Stimulated activated CD8-positive, alpha-beta memory T cell treated with anti-CD3 and anti-CD28 coated beads, Interleukin-15, amount 100 ng/mL, for 24 hours (primary cell): ENCODE results near the gene CLN3.
"Not testable (repeated sequence)": the region's sequence is repeated elsewhere in the genome, so short reads cannot be mapped to it uniquely, and the experiment has no call there.

ENCODE experiments used
- DNase-seq: peaks from one replicate; pipeline ENCODE4 v3.0.0-alpha.2; 2020; ENCODE audit warnings: low read depth

Gene CLN3

DNA sequence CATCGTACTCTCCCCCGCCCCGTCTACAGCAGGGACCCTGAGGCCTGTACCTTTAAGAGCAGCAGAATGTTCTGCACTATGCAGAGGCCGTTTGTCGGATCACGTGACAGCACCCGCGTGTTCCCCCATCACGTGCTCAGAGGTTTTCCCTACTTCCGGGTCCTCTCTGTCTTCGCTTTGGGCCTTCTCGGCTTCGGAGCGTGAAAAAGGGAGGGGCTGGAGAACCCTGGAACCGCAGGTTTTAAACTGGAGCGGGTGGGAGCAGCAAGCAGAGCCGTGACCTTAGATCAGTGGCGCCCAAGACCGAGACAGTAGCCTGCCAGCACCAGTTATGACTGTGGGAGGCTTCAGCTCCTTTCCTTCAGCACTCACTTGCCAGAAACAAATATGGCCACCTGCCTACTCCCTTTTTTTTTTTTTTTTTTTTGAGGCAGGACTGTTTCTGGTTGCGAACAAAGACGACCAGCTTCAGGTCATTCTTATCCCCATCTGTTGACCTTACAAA, at the start of gene CLN3:
Gene CLN3, minus strand, starts transcription at position 105 of the 505 bp plus-strand sequence. CDS start 315 bp downstream, outside the sequence.
- peak; percentile 61 for DNase-seq

DNA sequence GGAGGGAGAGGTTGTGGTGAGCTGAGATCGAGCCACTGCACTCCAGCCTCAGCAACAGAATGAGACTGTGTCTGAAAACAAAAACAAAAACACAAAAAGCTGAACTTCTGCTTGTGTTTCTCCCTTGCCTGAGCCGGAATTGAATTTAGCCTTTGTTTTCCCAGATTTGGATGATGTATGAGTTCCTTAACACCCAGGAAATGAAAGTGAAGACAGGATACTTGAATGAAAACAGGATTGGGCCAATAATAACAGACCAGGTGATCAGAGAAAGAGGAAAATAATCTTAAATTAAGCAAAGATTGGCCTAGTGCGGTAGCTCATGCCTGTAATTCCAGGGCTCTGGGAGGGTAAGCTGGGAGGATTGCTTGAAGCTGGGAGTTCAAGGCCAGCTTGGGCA, 48.5 kb upstream of the CLN3 start:
- DNase-seq, result no peak

DNA sequence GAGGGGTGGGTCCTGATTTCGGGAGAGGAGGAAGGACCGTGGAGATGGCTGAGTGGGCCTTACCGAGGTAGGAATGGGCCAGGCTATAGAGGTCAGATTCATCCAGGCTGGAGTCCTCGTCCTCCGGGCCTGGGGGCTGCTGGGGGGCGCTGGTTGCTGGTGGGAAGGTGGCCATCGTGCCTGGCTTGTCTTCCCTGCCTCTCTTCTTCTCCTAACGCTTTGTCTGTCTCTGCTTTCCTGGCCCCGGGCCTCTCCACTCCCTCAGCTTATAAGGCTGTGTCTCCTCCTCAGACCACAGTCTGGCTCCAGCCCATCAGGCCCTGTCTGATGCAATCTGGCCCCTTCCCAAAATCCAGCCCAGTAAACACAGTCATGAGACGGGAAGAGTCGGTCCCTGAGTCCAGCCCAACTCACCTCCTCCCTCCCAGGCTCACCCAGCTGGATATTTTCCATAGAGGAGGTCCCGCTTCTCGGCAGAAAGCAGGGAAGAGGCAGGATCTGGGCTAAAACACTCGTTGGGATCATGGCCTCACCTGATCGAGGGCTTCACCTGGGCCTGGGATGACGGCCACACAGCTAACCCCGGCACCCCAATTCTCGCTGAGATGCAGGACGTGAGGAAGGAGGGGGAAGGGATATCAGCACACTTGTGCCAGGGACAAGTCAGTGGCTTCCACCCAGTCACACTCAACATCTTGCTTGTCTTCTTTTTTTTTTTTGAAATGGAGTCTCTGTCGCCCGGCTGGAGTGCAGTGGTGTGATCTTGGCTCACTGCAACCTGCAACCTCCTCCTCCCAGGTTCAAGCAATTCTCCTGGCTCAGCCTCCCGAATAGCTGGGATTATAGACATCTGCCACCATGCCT, 47.1 kb upstream of the CLN3 start, which contains the start of gene NUPR1:
Gene NUPR1, minus strand, starts transcription at position 242 of the 864 bp plus-strand sequence. Its CDS starts 67 bp downstream, at position 175.
- DNase-seq, result no peak

DNA sequence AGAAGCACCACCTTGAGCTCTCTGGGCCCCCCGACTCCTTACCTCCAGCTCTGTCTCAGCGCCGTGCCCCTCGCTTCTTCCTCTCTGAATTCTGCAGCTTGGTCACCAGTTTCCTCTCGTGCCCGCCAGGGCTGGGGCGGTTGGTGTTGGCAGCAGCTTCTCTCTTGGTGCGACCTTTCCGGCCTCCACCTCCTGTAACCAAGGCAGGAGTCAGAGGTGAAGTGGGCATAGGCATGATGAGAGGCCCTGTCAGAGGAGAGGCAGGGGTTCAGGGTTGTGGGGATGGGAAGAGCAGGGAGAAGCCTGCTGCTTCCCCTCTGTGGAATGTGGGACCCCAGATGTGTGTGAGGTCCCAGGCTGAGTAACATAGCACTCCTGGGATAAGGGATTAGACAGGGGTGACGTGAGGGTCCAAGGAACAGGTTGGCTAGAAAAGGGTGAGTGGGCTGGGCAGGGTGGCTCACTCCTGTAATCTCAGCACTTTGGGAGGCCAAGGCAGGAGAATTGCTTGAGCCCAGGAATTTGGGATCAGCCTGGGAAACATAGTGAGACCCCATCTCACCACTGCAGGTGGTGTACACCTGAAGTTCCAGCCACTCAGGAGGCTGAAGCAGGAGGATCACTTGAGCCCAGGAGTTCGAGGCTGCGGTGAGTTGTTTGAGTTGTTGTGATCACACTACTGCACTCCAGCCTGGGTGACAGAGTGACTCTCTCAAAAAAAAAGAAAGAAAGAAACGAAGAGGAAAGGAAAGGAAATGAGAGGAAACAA, 46.3 kb upstream of the CLN3 start:
- DNase-seq, result no peak

DNA sequence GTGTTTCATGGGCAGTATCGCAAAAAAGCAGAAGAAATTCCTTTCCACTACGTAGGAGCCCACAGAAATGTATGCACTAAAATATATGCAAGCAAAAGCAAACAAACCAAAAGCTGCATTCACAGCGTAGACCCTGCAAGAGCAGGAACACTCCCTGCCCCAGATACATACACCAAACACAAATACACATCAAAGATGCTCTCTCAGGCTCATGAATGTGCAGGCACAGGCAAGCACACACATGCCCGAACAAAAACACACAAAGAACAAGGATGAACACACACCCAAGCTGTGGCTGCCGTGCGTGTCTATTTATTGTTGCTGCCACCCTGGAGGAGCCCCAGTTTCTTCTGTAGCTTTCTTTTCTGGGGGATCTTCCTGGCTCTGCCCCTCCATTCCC, 45.2 kb upstream of the CLN3 start:
- DNase-seq, result no peak

DNA sequence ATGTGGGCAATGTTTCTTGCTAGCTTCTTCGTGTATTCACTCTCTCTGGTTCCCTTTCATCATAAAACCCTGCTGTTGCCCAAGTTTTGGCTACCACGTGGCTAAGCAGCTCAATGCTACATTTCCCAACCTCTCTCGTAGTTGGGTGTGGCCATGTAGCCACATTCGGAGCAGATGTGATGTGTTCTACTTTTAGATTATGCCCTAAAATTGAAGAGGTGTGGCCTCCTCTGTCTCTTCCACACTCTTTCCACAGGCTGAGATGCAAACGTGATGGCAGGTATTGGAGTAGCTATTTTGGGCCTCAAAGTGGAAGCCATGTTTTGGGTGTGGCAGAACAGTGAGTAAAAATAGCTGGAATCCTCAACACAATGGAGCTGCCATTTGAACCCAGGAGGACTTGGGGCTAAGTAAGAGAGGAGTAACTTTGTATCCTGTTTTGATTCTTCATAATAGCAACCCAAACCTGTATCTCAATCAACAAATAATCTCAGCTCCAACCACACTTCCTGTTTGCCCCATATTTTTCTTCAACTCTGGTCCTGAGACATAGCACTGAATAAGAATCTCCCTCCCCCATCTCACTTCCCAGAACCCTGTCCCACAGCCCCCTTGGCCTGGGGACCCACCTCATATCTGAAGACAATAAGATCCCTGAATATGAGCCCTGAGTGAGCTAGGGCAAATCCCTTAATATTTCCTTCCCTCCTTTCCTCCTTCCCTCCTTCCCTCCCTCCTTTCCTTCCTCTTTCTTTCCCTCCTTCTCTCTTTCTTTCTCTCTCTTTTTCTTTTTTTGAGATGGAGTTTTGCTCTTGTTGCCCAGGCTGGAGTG, 42.9 kb upstream of the CLN3 start:
- DNase-seq, result no peak

DNA sequence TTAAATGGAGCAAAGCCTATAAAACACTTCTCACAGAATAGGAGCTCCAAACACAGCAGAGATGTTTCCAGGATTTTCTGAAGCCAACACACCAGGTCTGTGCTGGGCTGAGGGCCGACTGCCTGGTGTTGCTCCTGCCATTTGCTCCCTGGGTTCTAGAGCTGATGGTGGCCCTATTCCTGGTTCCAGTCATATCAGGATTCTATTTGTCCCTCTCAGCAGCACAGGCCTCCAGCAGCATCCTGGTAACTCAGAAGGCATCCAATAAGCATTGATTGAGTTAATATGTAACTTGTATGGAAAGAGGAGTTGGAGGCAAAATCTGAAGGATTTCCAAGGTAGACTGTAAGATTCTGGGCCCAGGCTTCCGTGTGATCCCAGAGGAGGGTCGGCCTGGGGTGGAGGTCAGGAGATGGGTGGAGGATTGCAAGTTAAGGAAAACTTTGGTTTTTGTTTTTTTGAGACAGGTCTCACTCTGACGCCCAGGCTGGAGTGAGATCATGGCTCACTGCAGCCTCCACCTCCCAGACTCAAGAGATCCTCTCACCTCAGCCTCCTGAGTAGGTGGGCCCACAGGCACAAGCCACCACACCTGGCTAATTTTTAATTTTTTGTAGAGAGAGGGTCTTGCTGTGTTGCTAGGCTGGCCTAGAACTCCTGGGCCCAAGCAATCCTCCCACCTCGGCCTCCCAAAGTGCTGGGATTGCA, 41.2 kb upstream of the CLN3 start:
- no peak for DNase-seq

DNA sequence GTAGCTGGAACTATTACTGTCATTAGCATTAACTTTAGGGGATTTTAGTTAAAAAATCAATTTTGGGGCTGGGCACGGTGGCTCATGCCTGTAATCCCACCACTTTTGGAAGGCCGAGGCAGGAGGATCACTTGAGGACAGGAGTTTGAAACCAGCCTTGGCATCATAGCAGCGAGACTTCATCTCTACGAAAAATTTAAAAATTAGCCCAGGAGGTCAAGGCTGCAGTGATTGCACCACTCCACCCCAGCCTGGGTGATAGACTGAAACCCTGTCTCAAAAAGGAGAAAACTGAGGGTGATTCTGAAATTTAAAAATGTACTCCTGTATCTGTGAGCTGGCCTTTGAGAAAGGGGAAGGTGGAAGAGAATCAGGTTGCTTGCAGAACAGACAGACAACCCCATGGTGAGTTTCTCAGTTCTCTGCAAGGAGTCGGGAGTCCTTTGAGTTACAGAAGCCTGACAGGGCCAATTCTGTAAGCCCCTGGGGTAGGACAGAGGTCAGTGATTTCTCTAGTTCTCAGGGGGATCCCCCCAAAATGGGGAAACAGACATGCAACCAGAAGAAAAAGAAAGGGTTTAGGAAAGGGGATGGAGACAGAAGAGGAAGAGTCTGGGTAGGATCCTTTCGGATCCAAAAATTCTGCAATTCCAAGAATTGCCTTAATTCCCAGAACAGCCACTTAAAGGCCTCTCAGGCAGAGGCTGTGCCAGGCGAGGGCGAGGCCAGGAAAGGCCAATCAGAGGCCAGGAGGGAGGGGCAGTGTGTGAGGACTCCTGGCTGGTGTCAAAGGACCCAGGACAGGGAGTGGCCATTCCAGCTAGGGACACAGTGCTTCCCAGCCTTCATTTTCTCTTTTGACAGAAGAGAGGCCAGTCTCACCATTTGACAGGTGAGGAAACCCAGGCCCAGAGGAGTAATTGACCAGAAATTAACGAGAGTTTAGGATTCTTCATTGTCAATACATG, 40.2 kb upstream of the CLN3 start:
- no peak for DNase-seq

DNA sequence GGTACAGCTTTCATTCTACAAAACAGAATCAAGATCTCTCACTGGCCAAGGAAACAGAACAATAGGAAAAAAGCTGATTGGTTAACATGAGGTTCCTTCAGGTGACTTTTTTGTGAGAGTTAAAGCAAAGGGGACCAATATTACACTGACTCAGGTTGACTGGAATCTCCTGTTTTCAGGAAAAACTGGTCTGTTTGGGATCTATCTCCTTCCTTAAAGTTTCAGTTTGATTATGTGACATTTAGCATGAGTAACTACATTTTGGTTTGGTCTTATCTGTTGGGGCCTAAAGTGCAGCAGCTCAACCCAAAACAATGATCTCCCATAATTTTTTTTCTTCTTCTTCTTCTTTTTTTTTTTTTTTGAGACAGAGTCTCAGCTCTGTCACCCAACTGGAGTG, 37.2 kb upstream of the CLN3 start:
- no peak for DNase-seq

DNA sequence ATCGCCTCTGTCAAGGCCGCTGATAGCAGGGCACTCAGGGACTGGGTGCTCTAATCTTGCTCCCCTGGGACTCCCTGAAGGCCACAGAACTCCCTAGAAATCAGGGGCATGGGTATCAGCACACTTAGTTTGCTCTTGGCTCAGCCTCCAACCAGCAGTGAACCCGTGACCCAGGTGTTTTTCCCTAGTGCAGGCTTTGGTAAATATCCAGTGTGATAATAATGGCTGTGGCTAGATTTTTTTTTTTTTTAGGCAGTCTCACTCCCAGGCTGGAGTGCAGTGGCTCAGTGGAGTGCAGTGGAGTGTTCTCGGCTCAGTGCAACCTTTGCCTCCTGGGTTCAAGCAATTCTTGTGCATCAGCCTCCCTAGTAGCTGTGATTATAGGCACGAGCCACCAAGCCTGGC, 36.6 kb upstream of the CLN3 start:
- DNase-seq, result no peak

DNA sequence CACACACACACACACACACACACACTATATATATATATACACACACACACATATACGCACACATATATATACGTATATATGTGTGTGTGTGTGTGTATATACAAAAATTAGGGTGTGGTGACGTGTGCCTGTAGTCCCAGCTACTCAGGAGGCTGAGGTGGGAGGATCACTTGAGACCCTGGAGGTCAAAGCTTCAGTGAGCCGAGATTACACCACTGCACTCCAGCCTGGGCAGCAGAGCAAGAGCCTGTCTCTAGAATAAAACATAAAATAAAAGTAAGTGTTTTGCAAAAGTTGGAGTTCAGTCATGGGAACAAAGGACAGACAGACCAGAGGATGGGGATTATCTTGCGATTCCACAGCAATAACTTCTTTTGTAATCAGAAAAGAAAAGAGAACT, 36.1 kb upstream of the CLN3 start:
- no peak for DNase-seq

DNA sequence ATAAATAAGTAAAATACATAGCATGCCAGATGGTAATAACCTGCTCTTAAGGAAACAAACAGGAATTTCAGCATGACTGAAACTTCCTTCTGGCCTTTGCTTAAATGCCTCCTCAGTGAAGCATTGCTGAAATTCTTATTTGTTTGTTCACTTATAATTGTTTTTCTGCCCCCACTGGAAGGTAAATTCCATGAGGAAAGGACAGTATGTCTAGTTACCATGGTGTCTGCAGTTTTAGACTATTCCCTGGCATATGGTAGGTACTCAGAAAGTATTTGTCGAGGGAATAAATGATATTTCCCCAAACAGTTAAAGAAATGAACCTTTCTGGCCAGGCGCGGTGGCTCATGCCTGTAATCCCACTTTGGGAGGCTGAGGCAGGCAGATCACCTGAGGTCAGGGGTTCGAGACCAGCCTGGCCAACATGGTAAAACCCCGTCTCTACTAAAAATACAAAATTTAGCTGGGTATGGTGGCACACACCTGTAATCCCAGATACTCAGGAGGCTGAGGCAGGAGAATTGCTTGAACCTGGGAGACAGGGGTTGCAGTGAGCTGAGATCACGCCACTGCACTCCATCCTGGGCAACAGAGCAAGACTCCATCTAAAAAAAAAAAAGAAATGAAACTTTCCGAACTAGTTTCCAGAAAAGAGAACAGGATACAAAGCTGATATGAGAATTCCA, 35.4 kb upstream of the CLN3 start:
- not testable (repeated sequence) for DNase-seq

DNA sequence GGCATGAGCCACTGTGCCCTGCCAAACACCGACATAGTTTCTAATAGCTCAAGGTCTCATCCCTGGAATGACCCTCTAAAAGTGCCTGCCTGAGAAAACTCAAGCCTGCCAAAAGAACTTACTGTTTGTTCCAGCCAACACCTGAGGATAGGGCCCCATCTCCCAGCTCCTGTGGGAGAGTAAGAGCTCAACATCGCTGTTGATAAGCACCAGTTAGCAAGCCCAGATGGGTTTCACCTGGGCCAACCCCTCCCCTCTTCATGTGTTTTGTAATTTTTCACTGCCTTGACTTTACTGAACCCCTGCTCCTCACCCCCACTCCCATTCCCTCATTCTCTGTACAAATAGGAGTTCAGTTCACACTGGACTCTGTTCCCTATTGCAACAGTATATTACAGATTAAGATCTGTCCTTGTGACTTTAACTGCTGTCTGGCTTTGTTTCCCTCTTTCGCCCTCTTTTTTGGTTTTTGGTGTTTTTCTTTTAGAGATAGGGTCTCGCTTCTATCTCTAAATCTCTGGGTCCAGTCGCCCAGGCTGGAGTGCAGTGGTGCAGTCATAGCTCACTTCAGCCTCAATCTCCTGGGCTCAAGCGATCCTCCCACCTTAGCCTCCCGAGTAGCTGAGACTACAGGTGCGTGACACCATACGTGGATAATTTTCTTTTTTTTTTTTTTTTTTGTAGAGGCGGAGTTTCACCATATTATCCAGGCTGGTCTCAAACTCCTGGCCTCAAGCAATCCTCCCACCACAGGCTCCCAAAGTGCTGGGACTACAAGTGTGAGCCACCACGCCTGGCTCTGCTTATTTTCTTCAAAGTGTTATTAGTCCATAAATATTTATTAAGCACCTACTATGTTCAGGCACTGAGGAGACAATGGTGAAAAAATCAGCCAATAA, 34.6 kb upstream of the CLN3 start:
- DNase-seq, result no peak

DNA sequence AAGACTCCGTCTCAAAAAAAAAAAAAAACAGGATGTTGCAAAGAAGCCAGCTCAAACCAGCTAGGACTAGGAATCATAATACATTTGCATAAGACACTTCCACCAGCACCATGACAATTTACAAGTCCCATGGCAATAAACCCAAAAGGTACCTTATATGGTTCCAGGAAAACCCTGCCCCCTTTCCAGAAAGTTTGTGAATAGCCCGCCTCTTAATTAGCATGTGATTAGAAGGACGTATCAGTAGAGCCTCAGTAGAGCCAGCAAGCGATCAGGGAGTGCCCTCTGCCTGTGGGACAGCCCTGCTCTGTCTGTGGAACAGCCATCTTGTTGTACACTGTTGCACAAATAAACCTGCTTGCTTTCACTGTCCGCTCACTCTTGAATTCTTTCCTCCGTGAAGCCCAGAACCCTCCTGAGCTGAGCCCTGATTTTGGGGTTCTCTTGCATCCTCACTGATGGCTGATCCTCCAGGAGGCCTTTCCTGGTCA, 32.9 kb upstream of the CLN3 start:
- DNase-seq, result no peak

DNA sequence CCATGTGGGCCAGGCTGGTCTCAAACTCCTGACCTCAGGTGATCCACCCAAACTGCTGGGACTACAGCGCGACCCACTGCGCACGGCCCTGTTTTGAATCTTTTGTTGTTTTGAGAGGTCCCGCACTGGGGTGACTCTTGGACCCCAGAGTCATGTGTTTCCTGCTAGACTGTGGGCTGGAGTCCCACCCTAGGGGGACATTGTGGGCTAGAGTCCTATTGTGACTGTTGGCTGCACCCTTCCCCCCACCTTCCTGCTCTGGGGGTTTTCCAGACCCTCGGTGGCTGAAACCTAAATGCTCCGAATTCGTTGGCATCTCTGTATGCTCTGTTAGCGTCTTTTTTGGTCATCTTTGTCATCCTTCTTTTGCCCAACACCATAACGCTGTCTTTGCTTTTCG, 30.9 kb upstream of the CLN3 start:
- DNase-seq, result no peak

DNA sequence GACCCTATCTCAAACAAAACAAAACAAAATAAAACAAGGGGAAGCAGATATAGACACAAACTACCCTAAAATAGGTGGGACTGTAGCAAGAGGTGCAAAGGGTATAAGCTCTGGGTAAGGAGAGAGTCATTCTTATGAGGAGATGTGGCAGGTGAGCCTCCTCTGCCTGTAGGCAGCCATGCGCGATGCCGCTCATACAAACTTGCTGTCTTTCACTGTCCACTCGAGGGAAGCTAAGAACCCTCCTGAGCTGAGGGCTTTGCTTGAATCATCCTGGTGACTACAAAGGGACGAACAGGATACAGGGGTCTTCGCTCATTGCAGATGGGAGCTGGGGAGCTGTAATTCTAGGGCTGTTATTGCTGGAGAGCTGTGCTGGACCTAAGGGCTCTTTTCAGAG, 29.6 kb upstream of the CLN3 start:
- no peak for DNase-seq

DNA sequence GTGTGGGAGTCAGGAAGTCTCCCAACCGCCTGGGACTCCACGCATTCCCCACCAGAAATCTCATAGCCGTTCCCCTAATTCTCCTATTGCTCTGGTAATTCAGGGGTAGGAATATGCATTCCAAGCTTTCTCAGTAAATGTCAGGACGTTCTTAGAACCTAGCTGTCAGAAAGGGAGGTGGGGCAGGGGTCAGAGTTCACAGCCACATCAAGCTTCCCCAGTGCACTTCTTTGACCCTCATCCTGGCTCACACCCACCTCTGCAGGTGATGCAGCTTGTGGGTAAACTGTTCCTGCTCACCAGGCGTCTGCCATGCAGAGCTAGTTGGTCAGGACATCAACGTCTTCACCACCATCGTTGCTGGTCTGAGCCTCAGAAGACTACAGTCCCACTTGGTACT, 28.8 kb upstream of the CLN3 start:
- DNase-seq, result no peak

DNA sequence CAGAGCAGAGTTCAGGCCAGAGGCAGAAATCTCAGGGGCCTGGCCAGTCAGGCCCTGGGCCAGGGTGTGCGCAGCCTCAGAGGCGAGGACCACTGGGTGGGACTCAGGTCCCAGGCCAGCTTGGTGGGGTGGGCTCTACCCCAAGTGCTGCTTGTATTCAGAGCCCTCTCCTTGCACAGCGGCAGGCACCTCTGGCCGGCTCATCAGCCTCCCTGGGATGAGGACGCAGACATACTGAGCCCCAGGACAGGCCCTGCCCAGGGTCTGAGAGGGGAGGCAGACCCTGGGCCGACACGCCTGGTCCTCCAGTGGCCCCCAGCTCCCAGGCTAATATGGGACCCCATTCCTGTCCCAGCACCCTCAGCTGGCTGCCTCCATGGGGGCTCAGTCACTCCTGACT, 22.4 kb upstream of the CLN3 start:
- DNase-seq, result no peak
